ENCODE data around the gene CACNA1D. TPM values are rescaled to one million over a fixed set of nuclear protein-coding genes. Genes with fewer than 3 reads are reported as not detected.

Gene CACNA1D
- total and polyA plus RNA-seq, 9 of the 15 experiments (the other 6 are each of a cell fraction or from before 2014, with no cell fraction given), result 0.29 TPM; not detected in 8

DNA sequence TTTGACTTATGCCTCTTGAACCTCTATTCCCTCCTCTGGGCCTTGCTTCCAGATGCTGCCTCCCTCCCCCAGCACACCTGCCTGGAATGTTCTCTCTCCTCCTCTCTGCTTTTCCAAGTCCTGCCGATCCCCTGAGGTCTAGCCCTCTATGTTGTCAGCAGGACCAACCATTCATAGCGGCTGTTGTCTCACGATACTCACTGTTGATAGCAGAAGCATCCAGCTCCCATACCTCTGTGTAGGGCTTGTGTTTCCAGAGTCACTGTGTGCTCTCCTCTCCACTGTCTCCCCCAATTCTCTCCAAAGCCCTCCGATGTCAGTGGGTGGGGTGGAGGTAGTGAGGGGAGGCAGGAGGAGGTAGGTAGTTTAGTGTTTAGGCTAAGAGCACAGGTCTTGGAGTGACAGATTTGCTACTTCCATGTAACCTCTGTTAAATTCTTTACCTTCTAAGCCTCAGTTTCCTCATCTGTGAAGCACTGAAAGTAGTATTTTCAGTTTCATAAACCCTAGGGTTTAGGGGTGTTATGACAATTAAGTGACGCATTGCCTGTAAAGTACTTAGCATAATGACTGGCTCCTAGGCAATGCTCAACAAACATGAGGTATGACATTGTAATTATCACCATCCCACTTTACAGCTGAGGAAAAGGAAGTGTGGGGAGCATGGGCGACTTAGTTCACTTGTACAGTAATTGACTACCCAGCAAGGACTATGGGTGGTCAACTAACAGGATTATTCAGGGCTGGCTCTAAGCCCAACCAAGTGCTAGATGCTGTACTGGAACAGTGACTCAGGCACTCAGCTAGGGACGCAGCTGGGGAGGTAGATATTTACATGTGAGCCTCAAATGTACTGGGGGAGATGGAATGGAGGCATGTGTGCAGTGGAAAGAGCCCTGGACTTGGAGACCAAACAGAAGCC is 122.8 kb downstream of the CACNA1D start:
- Histone ChIP-seq H3K4me2 (ENCODE audit: insufficient read depth, low read length) (no peak overlapping the region), H3K36me3 (ENCODE audit: control insufficient read depth, insufficient read depth, low read length) (no peaks in the 10 kb centered on the region), H4K20me1 (replicated peaks; ENCODE audit: control insufficient read depth, insufficient read depth, low read length) (no peaks in the 10 kb centered on the region), H3K9me3 (replicated peaks; ENCODE audit: control insufficient read depth, insufficient read depth, low read depth, low read length) (no peaks in the 10 kb centered on the region), H2AFZ (ENCODE audit: low read depth, low read length) (no peak overlapping the region), H3K4me1 (replicated peaks in 1 of 2; ENCODE audit: control insufficient read depth in 2 of 2, insufficient read depth in 2 of 2, low read length in 2 of 2) (no peaks in the 10 kb centered on the region), H3K4me3 (no peak overlapping the region), H3K9me1 (ENCODE audit: control insufficient read depth, insufficient read depth, low read length) (no peaks in the 10 kb centered on the region), H3K27ac (ENCODE audit: extremely low read depth, low read depth, low read length) (no peak overlapping the region), H3K9ac (ENCODE audit: insufficient read depth in 1 of 2, low read depth in 2 of 2, low read length in 2 of 2) (no peak overlapping the region), H3K27me3 (ENCODE audit: control insufficient read depth in 2 of 2, insufficient read depth in 2 of 2, low read length in 2 of 2) (peaks cover 0 to 16% of the 10 kb centered on the region in 2 experiments; a peak in 2 of 5 replicates), H3K79me2 (ENCODE audit: control insufficient read depth, insufficient read depth, low read length) (no peaks in the 10 kb centered on the region)
- FAIRE-seq (no peak), ATAC-seq (no peak), DNase-seq (ENCODE audit: extremely low read depth in 1 of 4, low spot score in 3 of 4) (no peak)
- POLR2A ChIA-PET, result interaction anchor here (0.6 kb wide), 1 partner anchor 713 kb away, joined by 4 read pairs; no protein-coding TSS in a partner anchor
- TF ChIP-seq ZNF175 (CRISPR knock-in tag; IDR thresholded peaks at IDR 0.05; ENCODE audit: low read depth) (no peak), SMAD4 (CRISPR knock-in tag; conservative IDR thresholded peaks at IDR 0.05) (no peak), CREM (IDR thresholded peaks at IDR 0.05; ENCODE audit: low read depth) (no peak), ZNF140 (CRISPR knock-in tag; IDR thresholded peaks at IDR 0.05) (no peak), BRCA1 (IDR thresholded peaks at IDR 0.05) (no peak), BRCA1 (CRISPR knock-in tag; IDR thresholded peaks at IDR 0.05) (no peak), ZNF431 (CRISPR knock-in tag; IDR thresholded peaks at IDR 0.05) (no peak), ZNF75A (CRISPR knock-in tag; IDR thresholded peaks at IDR 0.05) (no peak), ZNF695 (CRISPR knock-in tag; IDR thresholded peaks at IDR 0.05) (no peak), L3MBTL2 (IDR thresholded peaks at IDR 0.05) (no peak)
- CTCF ChIA-PET (ENCODE audit: low intra/inter-chr PET ratio), result no interaction called here
- intact Hi-C loops (cut with micrococcal nuclease), result no loop called here
- WGBS (ENCODE audit: insufficient coverage, low coverage, missing lambda C conversion rate), result 0% methylated on average over 6 of the region's 7 CpGs
- no TSS peak for BruUV-seq (replicated peaks)
- in situ Hi-C loops (cut with MboI), result no loop called here

All from K562 (cell line).